Measurements from ENCODE around the gene MEI1.

MEI1 gene

GRCh38 chr22:41787331-41787730 lies 88.0 kb downstream of the MEI1 start:
- Histone ChIP-seq H3K9me3 (ENCODE audit: control insufficient read depth, insufficient read depth, low read length) (no peaks in the 10 kb centered on the region), H3K27me3 (ENCODE audit: control insufficient read depth, low read length) (no peaks in the 10 kb centered on the region), H4K20me1 (ENCODE audit: control insufficient read depth, insufficient read depth, low read depth, low read length) (no peaks in the 10 kb centered on the region), H3K4me3 (ENCODE audit: low read length) (no peak overlapping the region), H3K27ac (ENCODE audit: low read depth, low read length) (no peak overlapping the region), H3K4me1 (ENCODE audit: control insufficient read depth, low read length) (peaks cover 2% of the 10 kb centered on the region), H3K4me2 (ENCODE audit: low read length) (no peak overlapping the region), H3K9me2 (replicated peaks; ENCODE audit: control insufficient read depth, low read length) (no peaks in the 10 kb centered on the region), H3F3A (ENCODE audit: control insufficient read depth, insufficient read depth) (no peaks in the 10 kb centered on the region), H3K36me3 (ENCODE audit: control insufficient read depth, low read length) (no peaks in the 10 kb centered on the region), H3K79me2 (ENCODE audit: control insufficient read depth, low read length) (no peaks in the 10 kb centered on the region)
- no peak for TF ChIP-seq EZH2phosphoT487 (IDR thresholded peaks at IDR 0.05; ENCODE audit: borderline replicate concordance, low read length)
- TF ChIP-seq, protein P1, sequence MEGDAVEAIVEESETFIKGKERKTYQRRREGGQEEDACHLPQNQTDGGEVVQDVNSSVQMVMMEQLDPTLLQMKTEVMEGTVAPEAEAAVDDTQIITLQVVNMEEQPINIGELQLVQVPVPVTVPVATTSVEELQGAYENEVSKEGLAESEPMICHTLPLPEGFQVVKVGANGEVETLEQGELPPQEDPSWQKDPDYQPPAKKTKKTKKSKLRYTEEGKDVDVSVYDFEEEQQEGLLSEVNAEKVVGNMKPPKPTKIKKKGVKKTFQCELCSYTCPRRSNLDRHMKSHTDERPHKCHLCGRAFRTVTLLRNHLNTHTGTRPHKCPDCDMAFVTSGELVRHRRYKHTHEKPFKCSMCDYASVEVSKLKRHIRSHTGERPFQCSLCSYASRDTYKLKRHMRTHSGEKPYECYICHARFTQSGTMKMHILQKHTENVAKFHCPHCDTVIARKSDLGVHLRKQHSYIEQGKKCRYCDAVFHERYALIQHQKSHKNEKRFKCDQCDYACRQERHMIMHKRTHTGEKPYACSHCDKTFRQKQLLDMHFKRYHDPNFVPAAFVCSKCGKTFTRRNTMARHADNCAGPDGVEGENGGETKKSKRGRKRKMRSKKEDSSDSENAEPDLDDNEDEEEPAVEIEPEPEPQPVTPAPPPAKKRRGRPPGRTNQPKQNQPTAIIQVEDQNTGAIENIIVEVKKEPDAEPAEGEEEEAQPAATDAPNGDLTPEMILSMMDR (IDR thresholded peaks at IDR 0.05; ENCODE audit: low read depth, low read length, poor library complexity, severe bottlenecking): no peak

DNA sequence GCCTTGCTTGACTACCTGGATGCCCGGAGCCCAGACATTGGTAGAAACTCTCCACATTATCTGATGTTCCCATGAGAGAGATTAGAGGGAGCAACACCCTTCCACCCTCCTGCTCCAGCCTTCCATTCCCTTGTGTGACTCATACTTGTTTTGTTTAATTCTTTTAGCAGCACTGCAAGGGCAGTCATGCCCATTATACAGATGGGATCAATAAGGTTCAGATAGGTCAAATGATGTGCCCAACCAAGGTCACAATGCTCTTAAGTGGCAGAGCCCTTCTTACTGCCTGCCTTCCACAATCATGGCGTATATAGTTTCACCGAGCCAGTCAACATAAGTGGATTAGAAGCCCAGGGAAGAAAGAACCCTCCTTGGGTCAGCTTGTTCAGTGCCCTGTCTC lies 94.6 kb downstream of the MEI1 start:
- no peaks in the 10 kb centered on the region for H3K79me2 ChIP-seq (ENCODE audit: control insufficient read depth, low read length)
- H3K36me3 ChIP-seq (ENCODE audit: control insufficient read depth, low read length): no peaks in the 10 kb centered on the region
- no peaks in the 10 kb centered on the region for H4K20me1 ChIP-seq (ENCODE audit: control insufficient read depth, insufficient read depth, low read depth, low read length)
- no peaks in the 10 kb centered on the region; the same call in 1 of the 2 replicates for H3K4me1 ChIP-seq (ENCODE audit: control insufficient read depth, low read length)
- no peaks in the 10 kb centered on the region for H3K9me2 ChIP-seq (replicated peaks; ENCODE audit: control insufficient read depth, low read length)
- TF ChIP-seq EZH2phosphoT487 (IDR thresholded peaks at IDR 0.05; ENCODE audit: borderline replicate concordance, low read length): no peak
- TF ChIP-seq, protein P1 (IDR thresholded peaks at IDR 0.05; ENCODE audit: low read depth, low read length, poor library complexity, severe bottlenecking): no peak
- no peak overlapping the region for H3K4me2 ChIP-seq (ENCODE audit: low read length)
- H3K27me3 ChIP-seq (ENCODE audit: control insufficient read depth, low read length): no peaks in the 10 kb centered on the region
- H3K9me3 ChIP-seq (ENCODE audit: control insufficient read depth, insufficient read depth, low read length): no peaks in the 10 kb centered on the region
- H3K4me3 ChIP-seq (ENCODE audit: low read length): no peak overlapping the region
- 0 out of 2 replicates have a peak, but pooled peaks cover under 1% of the 10 kb centered on the region for H3F3A ChIP-seq (ENCODE audit: control insufficient read depth, insufficient read depth)
- H3K27ac ChIP-seq (ENCODE audit: low read depth, low read length): no peak overlapping the region

GRCh38 chr22:41798736-41799135 lies 99.4 kb downstream of the MEI1 start:
- Histone ChIP-seq H3K27me3 (ENCODE audit: control insufficient read depth, low read length) (no peaks in the 10 kb centered on the region), H3F3A (ENCODE audit: control insufficient read depth, insufficient read depth) (peaks cover 4% of the 10 kb centered on the region; the same call in 1 of the 2 replicates), H3K4me2 (ENCODE audit: low read length) (peak overlapping the region; percentile 77), H3K36me3 (ENCODE audit: control insufficient read depth, low read length) (no peaks in the 10 kb centered on the region), H3K79me2 (ENCODE audit: control insufficient read depth, low read length) (peaks cover 24% of the 10 kb centered on the region), H4K20me1 (ENCODE audit: control insufficient read depth, insufficient read depth, low read depth, low read length) (no peaks in the 10 kb centered on the region), H3K9me3 (ENCODE audit: control insufficient read depth, insufficient read depth, low read length) (no peaks in the 10 kb centered on the region), H3K27ac (ENCODE audit: low read depth, low read length) (no peak overlapping the region), H3K4me1 (ENCODE audit: control insufficient read depth, low read length) (peaks cover 25% of the 10 kb centered on the region), H3K9me2 (replicated peaks; ENCODE audit: control insufficient read depth, low read length) (no peaks in the 10 kb centered on the region), H3K4me3 (ENCODE audit: low read length) (peak overlapping the region; percentile 90; the same call in 1 of the 2 replicates)
- TF ChIP-seq, protein P1 (IDR thresholded peaks at IDR 0.05; ENCODE audit: low read depth, low read length, poor library complexity, severe bottlenecking): no peak
- no peak for TF ChIP-seq EZH2phosphoT487 (IDR thresholded peaks at IDR 0.05; ENCODE audit: borderline replicate concordance, low read length)

All from DOHH2 (cell line).